GM06990 (cell line): ENCODE measurements around the gene DIABLO.

ENCODE experiments used
- DNase-seq: peaks from one replicate; pipeline ENCODE4 v3.0.0-alpha.2; 2011; ENCODE audit not compliant: insufficient read length; ENCODE audit errors: extremely low read depth
- H3K27me3 ChIP-seq: replicated peaks from 2 replicates; pipeline ENCODE4 v1.6.0; 2011; ENCODE audit warnings: low read length; ENCODE audit not compliant: control insufficient read depth, insufficient read depth
- H3K36me3 ChIP-seq: 2 replicates; pipeline ENCODE4 v1.5.1; 2011; ENCODE audit warnings: low read length; ENCODE audit not compliant: control insufficient read depth, insufficient read depth
- H3K4me3 ChIP-seq: replicated peaks from 2 replicates; pipeline ENCODE4 v1.5.1; 2011; ENCODE audit warnings: low read depth, mild to moderate bottlenecking, control low read depth, low read length
- TF ChIP-seq, protein P1 (sequence below): IDR thresholded peaks from 2 replicates; pipeline ENCODE4 v1.5.1; 2011; ENCODE audit warnings: low read length, control low read depth, mild to moderate bottlenecking, inconsistent platforms; ENCODE audit not compliant: insufficient read depth, poor library complexity, severe bottlenecking

The DIABLO gene

DNA sequence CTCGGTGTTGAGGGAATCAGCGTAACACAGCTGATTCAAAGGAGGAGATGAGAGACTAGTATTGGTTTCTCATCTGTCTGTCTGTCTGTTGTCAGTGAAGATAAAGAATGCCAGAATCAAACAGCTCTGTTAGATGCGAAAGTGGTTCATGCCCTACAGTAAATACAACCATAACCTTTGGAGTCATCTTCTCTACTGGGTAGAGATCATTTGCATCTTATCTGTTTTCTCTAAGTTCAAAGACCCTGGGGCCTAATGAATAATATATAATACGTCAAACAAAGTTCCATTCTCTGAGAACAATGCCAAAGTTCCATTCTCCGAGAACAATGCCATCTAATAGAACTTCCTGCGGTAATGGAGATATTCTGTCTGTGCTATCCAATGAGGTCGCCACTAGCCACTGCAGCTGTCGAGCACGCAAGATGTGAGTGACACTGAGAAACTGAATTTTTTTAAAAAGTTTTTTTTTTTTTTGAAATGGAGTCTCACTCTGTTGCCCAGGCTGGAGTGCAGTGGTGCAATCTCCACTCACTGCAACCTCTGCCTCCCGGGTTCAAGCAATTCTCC lies 58.4 kb downstream of the DIABLO start:
- TF ChIP-seq, protein P1, sequence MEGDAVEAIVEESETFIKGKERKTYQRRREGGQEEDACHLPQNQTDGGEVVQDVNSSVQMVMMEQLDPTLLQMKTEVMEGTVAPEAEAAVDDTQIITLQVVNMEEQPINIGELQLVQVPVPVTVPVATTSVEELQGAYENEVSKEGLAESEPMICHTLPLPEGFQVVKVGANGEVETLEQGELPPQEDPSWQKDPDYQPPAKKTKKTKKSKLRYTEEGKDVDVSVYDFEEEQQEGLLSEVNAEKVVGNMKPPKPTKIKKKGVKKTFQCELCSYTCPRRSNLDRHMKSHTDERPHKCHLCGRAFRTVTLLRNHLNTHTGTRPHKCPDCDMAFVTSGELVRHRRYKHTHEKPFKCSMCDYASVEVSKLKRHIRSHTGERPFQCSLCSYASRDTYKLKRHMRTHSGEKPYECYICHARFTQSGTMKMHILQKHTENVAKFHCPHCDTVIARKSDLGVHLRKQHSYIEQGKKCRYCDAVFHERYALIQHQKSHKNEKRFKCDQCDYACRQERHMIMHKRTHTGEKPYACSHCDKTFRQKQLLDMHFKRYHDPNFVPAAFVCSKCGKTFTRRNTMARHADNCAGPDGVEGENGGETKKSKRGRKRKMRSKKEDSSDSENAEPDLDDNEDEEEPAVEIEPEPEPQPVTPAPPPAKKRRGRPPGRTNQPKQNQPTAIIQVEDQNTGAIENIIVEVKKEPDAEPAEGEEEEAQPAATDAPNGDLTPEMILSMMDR: no peak
- DNase-seq: no peak
- no peaks in the 10 kb centered on the region for H3K36me3 ChIP-seq
- H3K4me3 ChIP-seq: no peak overlapping the region
- peaks cover 1% of the 10 kb centered on the region; the same call in 1 of the 2 replicates for H3K27me3 ChIP-seq

DNA sequence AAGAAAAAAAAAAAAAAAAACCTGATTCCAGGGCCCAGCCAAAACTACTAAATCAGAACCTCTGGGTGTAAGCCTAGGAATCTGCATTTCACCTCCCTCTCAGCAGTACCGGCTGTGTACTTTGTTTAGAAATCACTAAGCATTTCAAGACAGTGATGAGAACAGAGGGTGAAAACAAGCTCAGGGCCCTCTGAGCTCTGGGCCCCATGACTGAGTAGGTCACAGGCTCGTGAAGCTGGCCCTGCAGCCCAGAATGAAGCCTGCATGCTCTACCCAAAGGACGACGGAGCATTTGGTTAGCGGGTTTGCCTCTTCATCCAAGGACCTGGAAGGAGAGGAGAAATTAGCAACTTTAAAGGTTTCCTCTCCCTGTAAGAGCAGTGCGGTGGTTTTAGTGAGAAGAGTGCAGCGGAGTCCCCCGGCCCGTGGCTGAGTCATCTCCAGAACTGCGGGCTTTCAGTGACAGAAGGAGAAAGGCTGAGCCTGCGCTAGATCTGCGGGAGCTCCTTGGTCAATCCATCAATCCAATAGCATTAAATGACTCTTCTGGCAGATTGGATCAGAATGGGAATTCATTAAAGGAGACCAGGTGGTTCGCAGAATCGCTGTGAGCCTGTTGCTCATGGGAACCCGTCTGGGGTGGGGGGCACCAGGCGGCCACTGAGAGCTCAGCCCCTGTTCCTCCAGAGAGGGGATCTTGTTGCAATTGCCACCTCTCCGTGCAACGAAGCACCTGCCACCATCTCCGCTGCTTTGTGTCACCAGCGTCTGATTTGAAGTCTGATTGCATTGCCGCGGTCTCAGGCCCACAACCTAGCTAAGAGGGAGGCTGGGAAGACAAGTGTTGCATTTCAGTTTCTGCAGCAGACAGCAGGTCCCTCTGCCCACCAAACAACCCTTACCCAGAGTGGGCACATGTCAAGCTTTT lies 59.2 kb downstream of the DIABLO start:
- H3K36me3 ChIP-seq: no peaks in the 10 kb centered on the region
- DNase-seq: peak; percentile 79
- H3K27me3 ChIP-seq: peaks cover under 1% of the 10 kb centered on the region; the same call in 1 of the 2 replicates
- peak overlapping the region; percentile 13; the same call in 1 of the 2 replicates for H3K4me3 ChIP-seq
- TF ChIP-seq, protein P1: no peak

DNA sequence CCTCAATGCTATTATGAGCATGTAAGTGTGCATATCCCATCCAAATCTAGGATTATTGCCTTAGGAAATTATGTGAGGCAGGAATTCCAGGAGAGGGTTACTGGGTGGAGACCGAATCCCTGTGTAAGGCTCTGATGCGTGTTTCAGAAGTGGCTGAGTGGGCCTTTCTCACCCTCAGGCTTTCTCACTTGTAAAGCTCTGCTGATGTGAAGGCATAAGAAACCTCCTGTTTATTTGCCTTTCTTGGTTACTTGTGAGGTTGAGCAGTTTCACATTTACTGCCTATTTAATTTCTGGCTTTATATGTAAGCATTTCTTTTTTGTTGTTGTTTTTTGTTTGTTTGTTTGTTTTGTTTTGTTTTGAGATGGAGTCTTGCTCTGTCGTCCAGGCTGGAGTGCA lies 62.9 kb downstream of the DIABLO start:
- no peak for DNase-seq
- H3K27me3 ChIP-seq: no peaks in the 10 kb centered on the region
- H3K36me3 ChIP-seq: no peaks in the 10 kb centered on the region
- TF ChIP-seq, protein P1: no peak
- no peak overlapping the region for H3K4me3 ChIP-seq

DNA sequence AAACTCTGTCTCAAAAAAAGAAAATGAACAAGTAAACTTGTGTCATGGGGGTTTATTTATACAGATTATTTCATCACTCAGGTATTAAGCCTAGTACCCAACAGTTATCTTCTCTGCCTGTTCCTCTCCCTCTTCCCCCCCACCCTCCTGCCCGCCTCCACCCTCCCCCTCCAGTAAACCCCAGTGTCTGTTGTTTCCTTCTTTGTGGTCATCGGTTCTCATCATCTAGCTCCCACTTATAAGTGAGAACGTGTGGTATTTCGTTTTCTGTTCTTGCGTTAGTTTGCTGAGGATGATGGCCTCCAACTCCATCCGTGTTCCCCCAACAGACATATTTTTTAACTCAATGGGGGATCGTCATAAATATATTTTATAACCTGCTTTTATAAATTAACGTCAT lies 64.2 kb downstream of the DIABLO start:
- Histone ChIP-seq H3K36me3 (no peaks in the 10 kb centered on the region), H3K4me3 (no peak overlapping the region), H3K27me3 (no peaks in the 10 kb centered on the region)
- TF ChIP-seq, protein P1: no peak
- DNase-seq: no peak

DNA sequence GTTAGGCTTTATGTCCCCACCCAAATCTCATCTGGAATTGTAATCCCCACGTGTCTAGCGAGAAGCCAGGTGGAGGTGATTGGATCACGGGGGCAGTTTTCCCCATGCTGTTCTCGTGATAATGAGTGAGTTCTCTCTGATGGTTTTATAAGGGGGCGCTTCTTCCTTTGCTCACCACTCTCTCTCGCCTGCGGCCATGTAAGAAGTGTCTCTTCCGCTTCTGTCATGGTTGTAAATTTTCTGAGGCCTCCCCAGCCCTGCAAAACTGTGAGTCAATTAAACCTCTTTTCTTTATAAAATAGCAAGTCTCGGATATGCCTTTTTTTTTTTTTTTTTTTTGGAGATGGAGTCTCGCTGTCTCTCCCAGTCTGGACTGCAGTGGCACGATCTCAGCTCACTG lies 65.1 kb downstream of the DIABLO start:
- no peaks in the 10 kb centered on the region for H3K27me3 ChIP-seq
- DNase-seq: no peak
- TF ChIP-seq, protein P1: no peak
- H3K36me3 ChIP-seq: no peaks in the 10 kb centered on the region
- H3K4me3 ChIP-seq: no peak overlapping the region
